Suprapubic skin (tissue), 4 donors: ENCODE measurements around the gene FLT1. TPM values are rescaled to one million over a fixed set of nuclear protein-coding genes. Genes with fewer than 3 reads are reported as not detected.

ENCODE experiments used
- DNase-seq, 2 donors: peaks; one replicate each; pipeline ENCODE4 v3.0.0-alpha.2; 2019; ENCODE audit warnings: low spot score in 2 of 2
- H3K27ac ChIP-seq: fragments of 200-600 bp; sonication (generic); one replicate; pipeline ENCODE4 v1.5.1; 2019
- H3K27me3 ChIP-seq: fragments of 200-600 bp; sonication (generic); one replicate; pipeline ENCODE4 v1.5.1; 2019
- H3K36me3 ChIP-seq: fragments of 200-600 bp; sonication (generic); one replicate; pipeline ENCODE4 v1.5.1; 2019
- H3K4me1 ChIP-seq: fragments of 200-600 bp; sonication (generic); one replicate; pipeline ENCODE4 v1.5.1; 2019
- H3K4me3 ChIP-seq: fragments of 200-600 bp; sonication (generic); one replicate; pipeline ENCODE4 v1.5.1; 2019; ENCODE audit warnings: mild to moderate bottlenecking
- H3K9me3 ChIP-seq: fragments of 200-600 bp; sonication (generic); one replicate; pipeline ENCODE4 v1.5.1; 2019
- CTCF ChIP-seq, 2 donors: fragments of 200-600 bp in 1 of 2; fragments of 450-650 bp in 1 of 2; sonication (generic) in 1 of 2; IDR thresholded peaks; one replicate each; pipeline ENCODE4 v1.5.1; 2016 to 2019; ENCODE audit warnings: antibody characterized with exemption in 2 of 2, mild to moderate bottlenecking in 1 of 2, moderate library complexity in 1 of 2
- EP300 ChIP-seq: sonication (generic); formaldehyde crosslinking; IDR thresholded peaks from one replicate; pipeline ENCODE4 v1.6.1; 2017; ENCODE audit warnings: antibody characterized with exemption
- POLR2A ChIP-seq, 2 donors: fragments of 450-650 bp; IDR thresholded peaks; one replicate each; pipeline ENCODE4 v1.6.1; 2017; ENCODE audit warnings: antibody characterized with exemption in 2 of 2, mild to moderate bottlenecking in 2 of 2, moderate library complexity in 2 of 2
- POLR2AphosphoS5 ChIP-seq, 3 donors: sonication (generic); formaldehyde crosslinking; IDR thresholded peaks; one replicate each; pipeline ENCODE4 v1.6.1; 2017; ENCODE audit warnings: antibody characterized with exemption in 3 of 3
- WGBS: methylation state at CpG from one replicate; pipeline ENCODE4 v1.1.5; 2018; 5-methylcytosine and 5-hydroxymethylcytosine counted together
- total RNA-seq, 4 donors: library from RNA; depleted of rRNA; stranded (reverse); fragments of >200 nt; gene quantifications; one replicate each; pipeline ENCODE4 v1.1.0, GENCODE V29; 2016

FLT1 gene
- total RNA-seq, 4 donors from 2014 or later, result 3.8 to 14.2 (median 6.8) TPM

- 89% methylated on average over 4 of the region's 4 CpGs for WGBS
- no peaks in the 10 kb centered on the region for H3K9me3 ChIP-seq
- no peak for DNase-seq
- no peak overlapping the region for H3K27ac ChIP-seq
- H3K36me3 ChIP-seq, result no peaks in the 10 kb centered on the region
- no peak overlapping the region for H3K4me3 ChIP-seq
- peaks cover 4% of the 10 kb centered on the region for H3K4me1 ChIP-seq
- peaks cover 5% of the 10 kb centered on the region for H3K27me3 ChIP-seq
- no peak for TF ChIP-seq EP300
- no peak for TF ChIP-seq POLR2AphosphoS5 (IDR thresholded peaks at IDR 0.05)
- no peak for TF ChIP-seq CTCF (IDR thresholded peaks at IDR 0.05)
- no peak for TF ChIP-seq POLR2A (IDR thresholded peaks at IDR 0.05)
Measured at GRCh38 chr13:28424541-28424940, 70.4 kb downstream of the FLT1 start.

DNA sequence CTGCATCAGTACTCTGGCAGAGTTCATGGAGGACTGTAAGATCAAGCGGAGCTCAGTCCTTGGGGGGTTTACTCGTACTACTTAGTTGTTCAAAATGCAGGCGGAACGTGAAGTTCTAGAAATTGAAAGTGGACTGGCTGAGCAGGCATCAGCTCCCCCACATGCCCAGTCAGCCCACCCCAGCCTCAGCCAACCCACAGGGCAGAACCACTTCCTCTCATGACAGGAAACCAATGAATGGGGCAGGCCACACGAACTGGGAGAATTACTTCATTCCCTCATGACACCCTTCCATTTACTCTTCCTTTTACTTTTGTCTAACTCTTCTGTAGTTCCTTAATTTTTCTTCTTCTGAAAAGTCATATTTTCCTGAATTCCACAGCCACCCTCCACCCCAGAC, 71.9 kb downstream of the FLT1 start:
- Histone ChIP-seq H3K4me1 (peaks cover 4% of the 10 kb centered on the region), H3K27me3 (peaks cover 5% of the 10 kb centered on the region), H3K4me3 (no peak overlapping the region), H3K9me3 (no peaks in the 10 kb centered on the region), H3K36me3 (no peaks in the 10 kb centered on the region), H3K27ac (no peak overlapping the region)
- DNase-seq, result no peak
- WGBS, result 61% methylated on average over 5 of the region's 5 CpGs
- TF ChIP-seq POLR2A (IDR thresholded peaks at IDR 0.05) (no peak), POLR2AphosphoS5 (IDR thresholded peaks at IDR 0.05) (no peak), CTCF (IDR thresholded peaks at IDR 0.05) (no peak), EP300 (no peak)

DNA sequence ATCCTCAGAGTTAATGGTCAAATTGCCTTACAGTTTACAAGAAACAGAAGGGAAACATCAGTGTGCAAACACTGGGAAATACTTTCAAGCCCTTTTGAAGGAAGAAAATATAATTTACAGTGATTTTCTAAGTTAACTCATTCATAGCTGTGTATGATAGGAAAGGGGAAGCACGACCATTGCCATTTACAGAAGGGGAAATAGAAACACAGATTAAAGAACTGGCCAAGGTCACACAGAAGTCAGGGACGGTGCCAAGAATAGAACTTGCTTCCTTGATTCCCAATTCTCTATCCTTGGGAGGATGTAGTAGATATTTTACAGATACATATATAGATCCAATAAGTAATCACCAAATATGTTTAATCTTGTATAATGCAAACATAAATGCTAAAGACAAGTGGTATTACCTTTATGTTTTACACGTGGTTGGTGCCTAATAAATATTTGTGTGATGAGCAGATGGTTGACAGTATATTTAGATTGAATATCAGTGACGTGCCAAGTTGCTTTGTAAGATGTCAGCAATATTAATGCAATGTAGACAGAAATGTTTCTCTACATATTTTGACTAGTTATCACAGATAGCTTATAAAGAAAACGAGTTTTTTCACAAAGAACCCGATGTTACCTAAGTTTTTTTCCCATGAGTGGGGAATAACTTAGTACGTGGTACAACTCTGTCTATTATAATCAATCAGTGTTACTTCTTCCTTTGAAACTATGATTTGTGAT, 73.1 kb downstream of the FLT1 start:
- 54% methylated on average over 7 of the region's 7 CpGs for WGBS
- DNase-seq, result no peak
- no peaks in the 10 kb centered on the region for H3K36me3 ChIP-seq

DNA sequence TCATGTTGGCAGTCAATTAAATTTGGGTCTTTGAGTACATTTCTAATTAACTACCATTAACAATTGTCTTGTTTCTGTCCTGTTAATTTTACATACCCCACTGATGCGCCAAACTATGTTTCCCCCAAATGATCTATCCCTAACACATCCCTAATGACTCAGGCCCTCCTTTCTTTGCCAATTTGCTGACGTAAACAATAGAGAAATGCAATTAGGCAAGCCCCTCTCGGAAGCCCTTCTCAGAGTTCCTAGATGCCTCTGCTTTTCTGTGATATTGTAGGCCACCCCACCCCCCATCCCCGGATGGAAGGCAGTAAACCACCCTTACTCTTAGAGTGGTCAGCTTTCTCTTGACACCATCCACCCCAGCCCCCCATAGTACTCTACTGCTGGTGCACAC, 74.2 kb downstream of the FLT1 start:
- Histone ChIP-seq H3K4me1 (peaks cover 4% of the 10 kb centered on the region), H3K27me3 (peaks cover 5% of the 10 kb centered on the region), H3K9me3 (no peaks in the 10 kb centered on the region), H3K36me3 (no peaks in the 10 kb centered on the region), H3K4me3 (no peak overlapping the region), H3K27ac (no peak overlapping the region)
- WGBS, result 75% methylated on average over 4 of the region's 4 CpGs
- TF ChIP-seq POLR2AphosphoS5 (IDR thresholded peaks at IDR 0.05), result no peak
- TF ChIP-seq EP300, result no peak
- TF ChIP-seq CTCF (IDR thresholded peaks at IDR 0.05), result no peak
- TF ChIP-seq POLR2A (IDR thresholded peaks at IDR 0.05), result no peak
- no peak for DNase-seq

More for the DNA sequence above, 73.1 kb downstream of the FLT1 start:
- H3K9me3 ChIP-seq, result no peaks in the 10 kb centered on the region
- TF ChIP-seq CTCF (IDR thresholded peaks at IDR 0.05), result no peak
- no peak overlapping the region for H3K27ac ChIP-seq
- no peak overlapping the region for H3K4me3 ChIP-seq
- peaks cover 5% of the 10 kb centered on the region for H3K27me3 ChIP-seq
- H3K4me1 ChIP-seq, result peaks cover 4% of the 10 kb centered on the region

DNA sequence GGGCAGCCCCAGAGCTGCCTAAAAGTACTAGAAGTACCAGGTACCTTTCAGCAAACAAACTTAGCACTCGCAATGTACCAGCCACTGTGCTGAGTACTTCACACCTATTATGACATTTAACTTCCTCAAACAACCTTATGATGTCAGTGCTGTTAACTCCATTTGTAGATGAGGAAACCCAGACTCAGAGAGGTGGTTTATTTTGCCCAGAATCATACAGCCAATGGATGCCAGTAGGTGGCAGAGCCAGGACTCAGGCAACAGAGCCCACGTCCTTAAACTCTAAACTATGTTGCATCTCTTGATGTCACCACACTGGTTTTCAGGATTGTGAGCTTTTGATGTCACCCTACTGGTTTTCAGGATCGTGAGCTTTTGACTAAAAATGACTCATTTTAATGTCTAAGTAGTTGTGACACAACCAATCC, 78.9 kb downstream of the FLT1 start:
- DNase-seq, result no peak
- H3K9me3 ChIP-seq, result no peaks in the 10 kb centered on the region

More for the DNA sequence above, 78.9 kb downstream of the FLT1 start:
- Histone ChIP-seq H3K4me1 (peaks cover 5% of the 10 kb centered on the region), H3K4me3 (no peak overlapping the region), H3K36me3 (no peaks in the 10 kb centered on the region), H3K27ac (no peak overlapping the region), H3K27me3 (no peaks in the 10 kb centered on the region)
- WGBS, result 66% methylated on average over 3 of the region's 3 CpGs
- TF ChIP-seq POLR2A (IDR thresholded peaks at IDR 0.05), result no peak
- TF ChIP-seq EP300, result no peak
- no peak for TF ChIP-seq CTCF (IDR thresholded peaks at IDR 0.05)
- no peak for TF ChIP-seq POLR2AphosphoS5 (IDR thresholded peaks at IDR 0.05)
